Stimulated activated naive B cell treated with anti-CD40 and anti-IgM and Interleukin-4, amounts not matched to agents 10 μg/mL and 1 μg/mL and 100 μg/mL, for 72 hours (primary cell): ENCODE results near the gene ARHGEF28.
A peak's percentile ranks its signal among the peaks of the same experiment; 100 is the strongest.

Experiments
- ATAC-seq, 2 donors: fragments of 150-1000 bp; cut with Tn5 transposase; replicated peaks; 2 replicates each; pipeline ENCODE4 v1.10.0; 2021; ENCODE audit warnings: moderate library complexity in 1 of 2
- DNase-seq: peaks from one replicate; pipeline ENCODE4 v3.0.0; 2021
- H3K27ac Mint-ChIP-seq: one replicate; pipeline ENCODE4 v1.8.0; 2022; ENCODE audit warnings: mild to moderate bottlenecking, mixed read lengths
- H3K27me3 Mint-ChIP-seq, 2 donors: one replicate each; pipeline ENCODE4 v1.8.0; 2022; ENCODE audit warnings: mixed read lengths in 2 of 2
- H3K36me3 Mint-ChIP-seq, 2 donors: one replicate each; pipeline ENCODE4 v1.8.0; 2022; ENCODE audit warnings: mixed read lengths in 2 of 2, mild to moderate bottlenecking in 1 of 2
- H3K4me1 Mint-ChIP-seq, 2 donors: one replicate each; pipeline ENCODE4 v1.8.0; 2022; ENCODE audit warnings: mixed read lengths in 2 of 2, mild to moderate bottlenecking in 1 of 2
- H3K4me3 Mint-ChIP-seq, 2 donors: one replicate each; pipeline ENCODE4 v1.8.0; 2022; ENCODE audit warnings: mild to moderate bottlenecking in 2 of 2, mixed read lengths in 2 of 2, moderate library complexity in 1 of 2
- H3K9me3 Mint-ChIP-seq, 2 donors: one replicate each; pipeline ENCODE4 v1.8.0; 2022; ENCODE audit warnings: mixed read lengths in 2 of 2, mild to moderate bottlenecking in 1 of 2

Gene ARHGEF28

GRCh38 chr5:73834693-73835092, 208.7 kb downstream of the ARHGEF28 start:
- H3K4me3 Mint-ChIP-seq, result no peak overlapping the region
- H3K9me3 Mint-ChIP-seq, result peaks cover 5% of the 10 kb centered on the region in 2 donors
- DNase-seq (no peak), ATAC-seq (no peak)
- no peak overlapping the region for H3K27ac Mint-ChIP-seq
- H3K27me3 Mint-ChIP-seq, result peaks cover 14% of the 10 kb centered on the region in 2 donors
- no peaks in the 10 kb centered on the region for H3K4me1 Mint-ChIP-seq
- H3K36me3 Mint-ChIP-seq, result no peaks in the 10 kb centered on the region

GRCh38 chr5:73835726-73836125, 209.7 kb downstream of the ARHGEF28 start:
- H3K4me1 Mint-ChIP-seq, result no peaks in the 10 kb centered on the region
- H3K27ac Mint-ChIP-seq, result no peak overlapping the region
- no peak for DNase-seq
- no peaks in the 10 kb centered on the region for H3K36me3 Mint-ChIP-seq
- no peak overlapping the region for H3K4me3 Mint-ChIP-seq
- ATAC-seq, result no peak
- peaks cover 14 to 16% of the 10 kb centered on the region in 2 donors for H3K27me3 Mint-ChIP-seq
- peaks cover 5% of the 10 kb centered on the region in 2 donors for H3K9me3 Mint-ChIP-seq

DNA sequence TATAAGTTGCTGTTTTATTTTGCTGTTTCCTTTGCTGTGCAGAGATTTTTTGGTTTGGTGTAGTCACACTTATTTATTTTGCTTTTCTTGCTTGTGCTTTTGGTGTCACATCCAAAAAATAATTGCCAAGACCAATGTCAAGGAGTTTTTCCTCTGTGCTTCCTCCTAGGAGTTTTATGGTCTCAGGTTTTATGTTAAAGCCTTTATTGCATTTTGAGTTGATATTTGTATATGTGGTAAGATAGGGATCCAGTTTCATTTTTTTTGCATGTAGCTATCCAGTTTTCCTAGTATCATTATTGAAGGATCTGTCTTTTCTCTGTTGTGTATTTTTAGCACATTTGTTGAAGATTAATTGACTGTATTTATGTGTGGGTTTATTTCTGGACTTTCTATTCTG, 210.6 kb downstream of the ARHGEF28 start:
- ATAC-seq (no peak), DNase-seq (no peak)
- Mint-ChIP-seq H3K4me1 (no peaks in the 10 kb centered on the region), H3K9me3 (peaks cover 5% of the 10 kb centered on the region in 2 donors), H3K36me3 (no peaks in the 10 kb centered on the region), H3K27ac (no peak overlapping the region), H3K4me3 (no peak overlapping the region), H3K27me3 (peaks cover 14 to 16% of the 10 kb centered on the region in 2 donors)

DNA sequence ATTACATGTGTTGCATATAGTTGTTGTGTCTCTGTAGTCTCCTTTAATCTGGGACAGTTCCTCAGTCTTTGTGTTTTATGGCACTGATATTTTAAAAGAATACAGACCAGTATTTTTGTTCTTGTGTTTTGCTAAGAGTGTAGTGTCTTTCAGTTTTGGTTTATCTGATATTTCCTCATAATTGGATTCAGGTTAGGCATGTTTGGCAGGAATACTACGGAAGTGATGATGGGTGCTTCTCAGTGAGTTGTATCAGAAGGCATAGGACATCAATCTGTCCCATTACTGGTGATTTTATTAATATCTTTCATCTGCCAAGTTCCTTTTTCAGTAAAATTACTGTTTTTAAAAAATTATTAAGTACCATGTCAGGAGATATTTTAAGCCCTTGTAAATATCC, 212.9 kb downstream of the ARHGEF28 start:
- H3K4me1 Mint-ChIP-seq, result no peaks in the 10 kb centered on the region

GRCh38 chr5:73841641-73842040, 215.6 kb downstream of the ARHGEF28 start:
- Mint-ChIP-seq H3K27me3 (peaks cover 7 to 11% of the 10 kb centered on the region in 2 donors), H3K9me3 (peaks cover under 1 to 2% of the 10 kb centered on the region in 2 donors), H3K36me3 (no peaks in the 10 kb centered on the region), H3K4me3 (no peak overlapping the region), H3K4me1 (no peaks in the 10 kb centered on the region), H3K27ac (no peak overlapping the region)
- DNase-seq, result no peak
- ATAC-seq, result no peak

More for the DNA sequence above, 212.9 kb downstream of the ARHGEF28 start:
- H3K27ac Mint-ChIP-seq, result no peak overlapping the region
- no peak for ATAC-seq
- DNase-seq, result no peak
- H3K36me3 Mint-ChIP-seq, result no peaks in the 10 kb centered on the region
- H3K27me3 Mint-ChIP-seq, result peaks cover 14 to 16% of the 10 kb centered on the region in 2 donors
- peaks cover 5% of the 10 kb centered on the region in 2 donors for H3K9me3 Mint-ChIP-seq
- no peak overlapping the region for H3K4me3 Mint-ChIP-seq

DNA sequence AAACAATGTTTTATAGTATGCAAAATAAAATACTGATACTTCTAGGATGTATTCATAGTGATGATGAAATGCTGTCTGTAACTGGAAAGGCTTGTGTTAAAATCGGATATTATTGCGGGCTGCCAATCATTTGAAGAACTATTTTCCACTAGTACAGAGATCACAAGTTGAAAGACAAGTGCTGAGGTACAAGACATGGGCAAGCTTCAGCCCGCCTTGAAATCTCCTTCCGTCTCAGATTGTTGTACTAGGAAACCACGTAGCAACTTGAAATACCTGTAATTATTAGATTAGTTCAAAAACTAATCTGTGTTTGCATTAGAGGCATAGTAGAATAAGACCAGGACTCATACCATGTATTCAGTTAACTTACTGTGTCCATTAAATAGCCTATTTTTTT, 218.2 kb downstream of the ARHGEF28 start:
- H3K27me3 Mint-ChIP-seq, result peaks cover 5 to 10% of the 10 kb centered on the region in 2 donors
- no peaks in the 10 kb centered on the region for H3K9me3 Mint-ChIP-seq
- DNase-seq (no peak), ATAC-seq (no peak)
- no peak overlapping the region for H3K27ac Mint-ChIP-seq
- no peaks in the 10 kb centered on the region for H3K4me1 Mint-ChIP-seq
- H3K4me3 Mint-ChIP-seq, result no peak overlapping the region
- H3K36me3 Mint-ChIP-seq, result no peaks in the 10 kb centered on the region

GRCh38 chr5:73851471-73852181, 225.6 kb downstream of the ARHGEF28 start:
- H3K36me3 Mint-ChIP-seq, result no peaks in the 10 kb centered on the region
- no peaks in the 10 kb centered on the region for H3K4me1 Mint-ChIP-seq
- DNase-seq (no peak), ATAC-seq (no peak)
- H3K27ac Mint-ChIP-seq, result no peak overlapping the region
- no peaks in the 10 kb centered on the region for H3K9me3 Mint-ChIP-seq
- no peaks in the 10 kb centered on the region for H3K27me3 Mint-ChIP-seq
- no peak overlapping the region for H3K4me3 Mint-ChIP-seq

DNA sequence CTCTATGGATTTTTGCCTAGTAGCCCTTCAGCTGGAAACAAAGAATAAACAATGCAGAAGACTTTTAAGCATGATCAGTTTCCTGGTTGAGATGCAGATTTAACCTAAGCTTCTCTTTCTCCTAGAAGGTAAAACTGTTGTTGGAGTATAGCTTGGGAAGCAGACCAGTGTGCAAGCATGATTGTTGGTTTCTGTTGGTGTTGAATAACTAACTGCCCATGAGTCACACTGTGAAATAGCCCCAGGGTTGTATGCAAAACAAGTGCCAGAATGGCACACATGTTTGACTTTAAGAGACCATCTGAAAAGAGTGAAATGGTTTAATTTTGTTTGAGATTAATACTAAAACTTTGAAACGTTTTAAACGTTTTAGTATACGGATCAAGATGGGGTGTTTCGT, 227.1 kb downstream of the ARHGEF28 start:
- H3K27me3 Mint-ChIP-seq, result no peaks in the 10 kb centered on the region
- no peaks in the 10 kb centered on the region for H3K4me1 Mint-ChIP-seq
- no peak for DNase-seq
- no peaks in the 10 kb centered on the region for H3K9me3 Mint-ChIP-seq
- no peaks in the 10 kb centered on the region for H3K36me3 Mint-ChIP-seq
- no peak overlapping the region for H3K4me3 Mint-ChIP-seq
- no peak for ATAC-seq
- H3K27ac Mint-ChIP-seq, result peak overlapping the region; percentile 31

DNA sequence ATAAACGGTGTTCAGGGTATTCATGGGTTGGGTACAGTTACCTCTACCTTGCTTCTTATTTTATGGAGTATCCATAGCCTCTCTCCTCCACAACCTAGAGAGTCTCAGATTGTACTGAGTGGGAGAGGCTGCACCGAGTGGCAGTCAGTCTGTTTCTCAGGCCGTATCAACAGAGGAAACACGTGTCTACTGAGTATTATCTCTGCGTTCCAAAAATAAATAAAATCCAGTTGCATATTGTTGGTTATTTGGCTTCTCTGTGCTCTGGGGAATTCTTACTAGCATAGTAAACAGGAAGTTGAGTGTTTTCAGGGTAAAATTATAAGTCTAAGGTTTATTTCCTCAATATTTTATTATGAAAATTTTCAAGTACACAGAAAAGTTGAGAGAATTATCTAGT, 231.0 kb downstream of the ARHGEF28 start:
- Mint-ChIP-seq H3K27ac (no peak overlapping the region), H3K9me3 (no peaks in the 10 kb centered on the region), H3K27me3 (peaks cover 8 to 13% of the 10 kb centered on the region in 2 donors), H3K4me1 (peaks cover 0 to 2% of the 10 kb centered on the region in 2 donors), H3K36me3 (no peaks in the 10 kb centered on the region), H3K4me3 (no peak overlapping the region)
- ATAC-seq (no peak), DNase-seq (no peak)

DNA sequence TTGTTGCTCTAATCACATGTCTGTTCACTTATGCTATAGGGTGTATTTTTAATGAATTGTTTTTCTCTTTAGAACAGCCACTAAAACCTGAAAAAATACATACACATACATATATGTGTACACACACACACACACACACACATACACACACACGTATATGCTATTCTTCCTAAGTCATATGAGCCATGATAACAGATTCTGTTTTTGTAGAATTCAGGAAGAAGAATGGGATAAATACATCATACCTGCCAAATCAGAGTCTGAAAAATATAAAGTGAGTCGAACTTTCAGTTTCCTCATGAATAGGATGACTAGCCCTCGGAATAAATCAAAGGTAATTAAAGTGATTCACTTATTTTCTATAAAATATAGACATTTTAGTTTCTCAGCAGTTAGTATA, 231.4 kb downstream of the ARHGEF28 start:
- H3K36me3 Mint-ChIP-seq, result no peaks in the 10 kb centered on the region
- H3K9me3 Mint-ChIP-seq, result no peaks in the 10 kb centered on the region
- H3K27ac Mint-ChIP-seq, result no peak overlapping the region
- no peak overlapping the region for H3K4me3 Mint-ChIP-seq
- no peak for ATAC-seq
- peaks cover 0 to 2% of the 10 kb centered on the region in 2 donors for H3K4me1 Mint-ChIP-seq
- DNase-seq, result no peak
- peaks cover 8 to 13% of the 10 kb centered on the region in 2 donors for H3K27me3 Mint-ChIP-seq

DNA sequence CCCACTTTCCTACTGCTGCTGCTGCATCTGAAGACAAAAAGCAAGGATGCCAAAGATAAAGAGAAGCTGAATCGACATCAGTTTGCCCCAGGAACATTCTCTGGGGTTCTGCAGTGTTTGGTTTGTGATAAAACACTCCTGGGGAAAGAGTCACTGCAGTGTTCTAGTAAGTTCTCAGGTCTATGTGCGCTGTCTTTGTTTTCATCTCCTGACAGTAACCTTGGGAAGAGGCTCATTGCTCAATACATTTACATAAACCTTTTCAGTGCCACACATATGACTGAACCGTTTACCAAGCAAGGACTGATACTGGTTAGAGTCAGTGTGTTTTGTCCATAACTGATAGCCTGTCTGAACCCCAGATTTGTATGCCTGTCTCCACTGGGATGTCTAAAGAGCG, 232.1 kb downstream of the ARHGEF28 start:
- H3K4me3 Mint-ChIP-seq, result no peak overlapping the region
- H3K27me3 Mint-ChIP-seq, result peaks cover 8 to 13% of the 10 kb centered on the region in 2 donors
- no peaks in the 10 kb centered on the region for H3K36me3 Mint-ChIP-seq
- H3K9me3 Mint-ChIP-seq, result no peaks in the 10 kb centered on the region
- ATAC-seq (no peak), DNase-seq (no peak)
- no peak overlapping the region for H3K27ac Mint-ChIP-seq
- H3K4me1 Mint-ChIP-seq, result peaks cover 0 to 2% of the 10 kb centered on the region in 2 donors

GRCh38 chr5:73858776-73859175, 232.8 kb downstream of the ARHGEF28 start:
- H3K27me3 Mint-ChIP-seq, result peaks cover 8 to 18% of the 10 kb centered on the region in 2 donors
- no peaks in the 10 kb centered on the region for H3K9me3 Mint-ChIP-seq
- ATAC-seq (no peak), DNase-seq (no peak)
- H3K4me1 Mint-ChIP-seq, result peaks cover 0 to 2% of the 10 kb centered on the region in 2 donors
- no peak overlapping the region for H3K4me3 Mint-ChIP-seq
- H3K36me3 Mint-ChIP-seq, result no peaks in the 10 kb centered on the region
- H3K27ac Mint-ChIP-seq, result no peak overlapping the region

DNA sequence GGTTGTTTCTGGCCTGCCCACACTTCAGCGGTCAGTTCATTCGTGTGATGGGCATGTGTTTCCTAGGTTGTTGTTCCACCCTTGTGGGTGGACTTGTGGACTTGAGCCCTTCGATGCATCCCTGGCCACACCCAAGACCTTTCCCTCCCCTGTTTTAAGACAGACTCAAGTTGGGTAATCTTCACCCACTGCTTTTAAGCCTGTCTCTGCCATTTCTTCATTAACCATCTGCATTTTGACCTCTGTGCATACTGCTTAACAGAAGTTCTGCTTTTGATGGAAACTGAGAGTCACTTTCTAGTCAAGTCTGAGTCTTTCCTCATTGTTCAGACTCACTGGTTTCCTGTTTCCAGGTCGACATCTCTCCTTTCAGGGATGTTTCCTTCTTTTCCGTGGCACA, 233.7 kb downstream of the ARHGEF28 start:
- no peak overlapping the region for H3K27ac Mint-ChIP-seq
- no peaks in the 10 kb centered on the region for H3K36me3 Mint-ChIP-seq
- no peaks in the 10 kb centered on the region for H3K9me3 Mint-ChIP-seq
- H3K4me1 Mint-ChIP-seq, result peaks cover 0 to 2% of the 10 kb centered on the region in 2 donors
- peaks cover 8 to 18% of the 10 kb centered on the region in 2 donors for H3K27me3 Mint-ChIP-seq
- no peak overlapping the region for H3K4me3 Mint-ChIP-seq
- peak; percentile 42 to 46 for ATAC-seq
- no peak for DNase-seq

- ATAC-seq, result no peak
- H3K27ac Mint-ChIP-seq, result no peak overlapping the region
- DNase-seq, result no peak
- H3K36me3 Mint-ChIP-seq, result no peaks in the 10 kb centered on the region
- H3K4me3 Mint-ChIP-seq, result no peak overlapping the region
- H3K9me3 Mint-ChIP-seq, result no peaks in the 10 kb centered on the region
- H3K4me1 Mint-ChIP-seq, result peaks cover 0 to 2% of the 10 kb centered on the region in 2 donors
- peaks cover 8 to 22% of the 10 kb centered on the region in 2 donors for H3K27me3 Mint-ChIP-seq
Measured at GRCh38 chr5:73861313-73861988, 235.5 kb downstream of the ARHGEF28 start.

- peaks cover 0 to 2% of the 10 kb centered on the region in 2 donors for H3K4me1 Mint-ChIP-seq
- no peak for DNase-seq
- no peak overlapping the region for H3K4me3 Mint-ChIP-seq
- H3K9me3 Mint-ChIP-seq, result no peaks in the 10 kb centered on the region
- no peak overlapping the region for H3K27ac Mint-ChIP-seq
- H3K36me3 Mint-ChIP-seq, result no peaks in the 10 kb centered on the region
- peaks cover 8 to 22% of the 10 kb centered on the region in 2 donors for H3K27me3 Mint-ChIP-seq
- no peak for ATAC-seq
Measured at GRCh38 chr5:73862796-73863195, 236.8 kb downstream of the ARHGEF28 start.
